Adrenal gland (tissue), 5 donors: ENCODE data around the gene NBEAL2.

ENCODE experiments used
- CTCF ChIP-seq, 6 experiments: fragments of 450-650 bp in 4 of 6; fragments of 200-600 bp in 2 of 6; sonication (generic) in 1 of 6; IDR thresholded peaks; 1 replicate in 5 of 6; 2 replicates in 1 of 6; pipeline versions ENCODE4 v1.5.1 to v1.8.0; 2016 to 2021; ENCODE audit warnings: antibody characterized with exemption in 6 of 6, mild to moderate bottlenecking in 2 of 6, moderate library complexity in 1 of 6
- POLR2A ChIP-seq, 2 donors: fragments of 450-650 bp; IDR thresholded peaks; one replicate each; pipeline ENCODE4 v1.6.1; 2017; ENCODE audit warnings: antibody characterized with exemption in 2 of 2, mild to moderate bottlenecking in 2 of 2, moderate library complexity in 1 of 2
- donor health status: DM: no; HTN: no; CAD: no.

- TF ChIP-seq CTCF (IDR thresholded peaks at IDR 0.05): no peak
- TF ChIP-seq POLR2A (IDR thresholded peaks at IDR 0.05): no peak
These were observed 7.7 kb upstream of the NBEAL2 start for GRCh38 chr3:46971742-46972141.
